Chondrocyte (in vitro differentiated cells): ENCODE results near the gene GPR135. TPM values are rescaled to one million over a fixed set of nuclear protein-coding genes. Genes with fewer than 3 reads are reported as not detected.

Experiments used
- DNase-seq: peaks from one replicate; pipeline ENCODE4 v3.0.0; 2021; ENCODE audit warnings: mixed read lengths, low spot score
- H3K27ac Mint-ChIP-seq: one replicate; pipeline ENCODE4 v1.8.0; 2021; ENCODE audit warnings: mild to moderate bottlenecking, moderate library complexity, mixed read lengths; ENCODE audit not compliant: unreplicated experiment
- H3K27me3 Mint-ChIP-seq: 2 replicates; pipeline ENCODE4 v1.8.0; 2021; ENCODE audit warnings: low read depth, mixed read lengths
- H3K36me3 Mint-ChIP-seq: 2 replicates; pipeline ENCODE4 v1.8.0; 2021; ENCODE audit warnings: low read depth, mixed read lengths
- H3K4me1 Mint-ChIP-seq: 2 replicates; pipeline ENCODE4 v1.8.0; 2021; ENCODE audit warnings: low read depth, mild to moderate bottlenecking, mixed read lengths
- H3K4me3 Mint-ChIP-seq: one replicate; pipeline ENCODE4 v1.8.0; 2021; ENCODE audit warnings: mild to moderate bottlenecking, moderate library complexity, mixed read lengths; ENCODE audit not compliant: unreplicated experiment
- H3K9me3 Mint-ChIP-seq: 2 replicates; pipeline ENCODE4 v1.8.0; 2021; ENCODE audit warnings: low read depth, mixed read lengths
- CTCF ChIP-seq: fragments of 200-600 bp; sonication (generic); IDR thresholded peaks from 2 replicates; pipeline ENCODE4 v1.5.0; 2021; ENCODE audit warnings: antibody characterized with exemption, mild to moderate bottlenecking, moderate library complexity
- total RNA-seq: library from RNA; stranded (reverse); gene quantifications from 3 replicates; pipeline ENCODE4 v1.2.1, GENCODE V29; 2021

Gene GPR135
- total RNA-seq, 1 donor from 2014 or later = 4.0 TPM

- DNase-seq = no peak
- Mint-ChIP-seq H3K4me3 (no peak overlapping the region), H3K27me3 (no peaks in the 10 kb centered on the region), H3K27ac (no peak overlapping the region), H3K36me3 (peaks cover 21% of the 10 kb centered on the region), H3K4me1 (peaks cover 22% of the 10 kb centered on the region), H3K9me3 (no peaks in the 10 kb centered on the region)
- TF ChIP-seq CTCF = no peak
Observed at GRCh38 chr14:59474172-59474571, 9.0 kb upstream of the GPR135 start.

DNA sequence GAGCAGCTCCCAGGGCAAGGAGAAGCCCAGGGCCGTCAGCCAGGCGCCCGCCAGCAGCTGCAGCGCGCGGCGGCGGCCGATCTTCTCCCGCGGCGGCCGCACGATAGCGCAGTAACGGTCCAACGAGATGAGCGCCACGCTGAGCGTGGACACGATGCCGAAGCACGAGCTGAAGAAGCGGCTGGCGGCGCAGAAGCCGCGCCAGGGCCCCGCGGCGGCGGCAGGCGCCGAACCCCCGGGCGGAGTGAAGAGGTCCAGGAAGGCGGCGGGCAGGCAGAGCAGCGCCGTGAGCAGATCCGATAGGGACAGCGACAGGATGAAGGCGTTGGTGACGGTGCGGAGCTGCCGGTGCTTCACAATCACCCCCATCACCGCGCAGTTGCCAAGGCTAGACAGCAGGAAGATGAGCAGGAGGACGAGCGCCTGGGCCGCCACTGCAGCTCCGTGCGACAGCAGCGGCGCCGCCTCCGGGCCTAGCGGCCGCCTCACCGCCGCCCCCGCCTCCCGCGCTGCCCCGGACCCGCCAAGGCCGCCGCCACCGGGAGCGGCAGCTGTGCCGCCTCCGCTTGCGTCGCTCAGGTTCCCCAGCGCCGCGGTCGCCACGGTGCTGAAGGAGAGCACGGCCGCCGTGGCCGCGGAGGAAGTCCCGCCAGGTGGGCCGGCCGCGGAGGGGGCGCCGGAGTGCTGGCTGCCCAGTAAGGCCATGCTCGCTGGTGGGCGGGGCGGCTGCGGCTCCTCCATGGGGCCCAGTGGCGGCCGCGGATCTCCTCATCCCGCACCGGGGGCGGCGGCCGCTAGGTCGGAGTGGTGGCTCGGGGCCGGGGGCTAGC lies 479 bp downstream of the GPR135 start:
- Mint-ChIP-seq H3K27ac (peak overlapping the region; percentile 83), H3K9me3 (no peaks in the 10 kb centered on the region), H3K36me3 (peaks cover 11% of the 10 kb centered on the region), H3K27me3 (no peaks in the 10 kb centered on the region), H3K4me3 (peak overlapping the region; percentile 79), H3K4me1 (peaks cover 16% of the 10 kb centered on the region)
- DNase-seq = peak; percentile 93
- no peak for TF ChIP-seq CTCF

- Mint-ChIP-seq H3K9me3 (no peaks in the 10 kb centered on the region), H3K4me3 (peak overlapping the region; percentile 79), H3K27ac (peak overlapping the region; percentile 38), H3K4me1 (peaks cover 16% of the 10 kb centered on the region), H3K27me3 (no peaks in the 10 kb centered on the region), H3K36me3 (peaks cover 14% of the 10 kb centered on the region)
- DNase-seq = no peak
- no peak for TF ChIP-seq CTCF
Observed at GRCh38 chr14:59463787-59464485, 1.2 kb downstream of the GPR135 start.

GRCh38 chr14:59461891-59462290 lies 3.3 kb downstream of the GPR135 start:
- TF ChIP-seq CTCF = no peak
- DNase-seq = no peak
- Mint-ChIP-seq H3K4me1 (peaks cover 16% of the 10 kb centered on the region), H3K27me3 (no peaks in the 10 kb centered on the region), H3K9me3 (peaks cover 8% of the 10 kb centered on the region), H3K36me3 (peaks cover 22% of the 10 kb centered on the region), H3K4me3 (no peak overlapping the region), H3K27ac (no peak overlapping the region)

GRCh38 chr14:59460378-59460777 lies 4.8 kb downstream of the GPR135 start:
- Mint-ChIP-seq H3K4me1 (peaks cover 18% of the 10 kb centered on the region), H3K27ac (no peak overlapping the region), H3K9me3 (peaks cover 9% of the 10 kb centered on the region), H3K36me3 (peaks cover 31% of the 10 kb centered on the region), H3K27me3 (no peaks in the 10 kb centered on the region), H3K4me3 (no peak overlapping the region)
- no peak for DNase-seq
- no peak for TF ChIP-seq CTCF
